A673 (cell line): ENCODE measurements around the gene ATP2B3. TPM values are rescaled to one million over a fixed set of nuclear protein-coding genes. Genes with fewer than 3 reads are reported as not detected.

Source experiments
- BruUV-seq: library from RNA; stranded (reverse); fragments of 400-500 nt; replicated peaks from 2 replicates; lab custom pipeline; 2021; lab: Mats Ljungman, UMichigan
- CTCF ChIA-PET: fragments of 300-600 bp; sonication (Branson Sonifier 250); formaldehyde crosslinking; loops from one replicate; lab custom pipeline; 2022; ENCODE audit warnings: antibody characterized with exemption; lab: Charles Lee
- POLR2A ChIA-PET: fragments of 300-600 bp; sonication (Branson Sonifier 250); formaldehyde crosslinking; loops from one replicate; lab custom pipeline; 2022; ENCODE audit warnings: antibody characterized with exemption; ENCODE audit not compliant: low non-redundant PET; lab: Charles Lee
- DNase-seq: peaks from one replicate; pipeline ENCODE4 v3.0.0-alpha.2; 2015; ENCODE audit warnings: low spot score
- H3K27ac ChIP-seq: fragments of 200-600 bp; sonication (generic); 2 replicates; pipeline ENCODE4 v1.5.1; 2016; ENCODE audit warnings: mixed run types, low read depth, mild to moderate bottlenecking, mixed read lengths, antibody characterized with exemption, low read length; ENCODE audit not compliant: poor library complexity, severe bottlenecking
- H3K27me3 ChIP-seq: fragments of 200-600 bp; sonication (generic); replicated peaks from 2 replicates; pipeline ENCODE4 v1.6.1; 2017; ENCODE audit warnings: mixed run types, low read depth, mild to moderate bottlenecking, mixed read lengths, antibody characterized with exemption, low read length; ENCODE audit not compliant: insufficient read depth, poor library complexity
- H3K36me3 ChIP-seq: fragments of 200-600 bp; sonication (generic); 2 replicates; pipeline ENCODE4 v1.6.1; 2016; ENCODE audit warnings: mixed run types, mild to moderate bottlenecking, mixed read lengths, antibody characterized with exemption, low read length; ENCODE audit not compliant: insufficient read depth, poor library complexity, severe bottlenecking
- H3K4me1 ChIP-seq: fragments of 200-600 bp; sonication (generic); 2 replicates; pipeline ENCODE4 v1.6.1; 2017; ENCODE audit warnings: mixed run types, mild to moderate bottlenecking, mixed read lengths, antibody characterized with exemption, low read length; ENCODE audit not compliant: insufficient read depth, poor library complexity, severe bottlenecking
- H3K4me3 ChIP-seq: fragments of 200-600 bp; sonication (generic); 2 replicates; pipeline ENCODE4 v1.5.1; 2016; ENCODE audit warnings: low read depth, mixed run types, mild to moderate bottlenecking, mixed read lengths, low read length; ENCODE audit not compliant: poor library complexity, severe bottlenecking
- H3K9me3 ChIP-seq: fragments of 200-600 bp; sonication (generic); 2 replicates; pipeline ENCODE4 v1.6.1; 2016; ENCODE audit warnings: mixed run types, low read depth, mild to moderate bottlenecking, mixed read lengths, antibody characterized with exemption, low read length; ENCODE audit not compliant: poor library complexity, severe bottlenecking
- EZH2 ChIP-seq: fragments of 200-600 bp; sonication (generic); IDR thresholded peaks from 2 replicates; pipeline ENCODE4 v1.6.1; 2017; ENCODE audit warnings: borderline replicate concordance, low read depth, mild to moderate bottlenecking, mixed read lengths, antibody characterized with exemption, low read length; ENCODE audit not compliant: poor library complexity, severe bottlenecking
- intact Hi-C: fragments of 100-400 bp; cut with micrococcal nuclease; formaldehyde crosslinking; loops from one replicate; pipeline ENCODE4 v1.10.0; 2022; ENCODE audit not compliant: unreplicated experiment
- total RNA-seq: library from RNA; stranded (reverse); gene quantifications from 2 replicates; pipeline ENCODE4 v1.2.3, GENCODE V29; 2021
- TF ChIP-seq, protein P1 (sequence below): fragments of 300-800, 200-600 bp; sonication (generic); conservative IDR thresholded peaks from 2 replicates; pipeline ENCODE4 v1.5.1; 2017; ENCODE audit warnings: low read depth, mild to moderate bottlenecking, antibody characterized with exemption, low read length, moderate library complexity, mixed read lengths

Gene ATP2B3
- total RNA-seq, 1 experiment from 2014 or later, result 0.11 TPM

GRCh38 chrX:153500676-153501280 is 16.7 kb upstream of the ATP2B3 start:
- no peaks in the 10 kb centered on the region for H3K36me3 ChIP-seq
- H3K27me3 ChIP-seq, result no peaks in the 10 kb centered on the region
- H3K4me3 ChIP-seq, result no peak overlapping the region
- POLR2A ChIA-PET, result no interaction called here
- H3K9me3 ChIP-seq, result no peaks in the 10 kb centered on the region
- peaks cover 7% of the 10 kb centered on the region for H3K4me1 ChIP-seq
- DNase-seq, result no peak
- TF ChIP-seq EZH2, result no peak
- CTCF ChIA-PET, result no interaction called here
- no peak overlapping the region for H3K27ac ChIP-seq
- intact Hi-C loops, result loop anchor here (10.0 kb wide), 1 partner anchor 466 kb away; no protein-coding TSS in a partner anchor
- BruUV-seq, result no TSS peak

- Histone ChIP-seq H3K9me3 (no peaks in the 10 kb centered on the region), H3K27me3 (no peaks in the 10 kb centered on the region), H3K36me3 (no peaks in the 10 kb centered on the region), H3K4me3 (no peak overlapping the region), H3K4me1 (no peaks in the 10 kb centered on the region), H3K27ac (no peak overlapping the region)
- DNase-seq, result no peak
- intact Hi-C loops, result loop anchor here (10.0 kb wide), 1 partner anchor 467 kb away; no protein-coding TSS in a partner anchor
- CTCF ChIA-PET, result no interaction called here
- BruUV-seq, result no TSS peak
- TF ChIP-seq EZH2, result no peak
- POLR2A ChIA-PET, result interaction anchor here (0.6 kb wide), 1 partner anchor 38 kb away, joined by 14 read pairs; no protein-coding TSS in a partner anchor
Observed at GRCh38 chrX:153501530-153501929, 15.9 kb upstream of the ATP2B3 start.

DNA sequence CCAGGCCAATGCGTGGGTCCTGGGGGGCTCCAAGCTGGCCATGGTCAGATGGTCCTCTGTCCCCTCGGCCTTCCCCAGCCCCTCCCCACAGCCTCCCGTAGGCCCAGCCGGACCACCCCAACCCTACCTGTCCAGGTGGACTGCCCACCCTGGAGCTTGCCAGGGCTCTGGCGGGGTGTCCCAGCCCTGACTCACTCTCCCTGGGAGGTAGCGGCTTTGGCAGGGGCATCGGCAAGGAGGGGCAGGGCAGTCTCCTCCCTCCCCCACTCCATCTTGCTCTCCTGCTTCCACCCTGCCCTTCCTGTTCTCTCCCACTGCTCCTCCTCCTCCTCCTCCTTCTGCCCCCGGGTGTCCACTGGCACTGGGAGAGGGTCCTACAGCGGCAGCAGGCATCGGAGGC is 15.3 kb upstream of the ATP2B3 start:
- no peak for TF ChIP-seq EZH2
- TF ChIP-seq, protein P1, sequence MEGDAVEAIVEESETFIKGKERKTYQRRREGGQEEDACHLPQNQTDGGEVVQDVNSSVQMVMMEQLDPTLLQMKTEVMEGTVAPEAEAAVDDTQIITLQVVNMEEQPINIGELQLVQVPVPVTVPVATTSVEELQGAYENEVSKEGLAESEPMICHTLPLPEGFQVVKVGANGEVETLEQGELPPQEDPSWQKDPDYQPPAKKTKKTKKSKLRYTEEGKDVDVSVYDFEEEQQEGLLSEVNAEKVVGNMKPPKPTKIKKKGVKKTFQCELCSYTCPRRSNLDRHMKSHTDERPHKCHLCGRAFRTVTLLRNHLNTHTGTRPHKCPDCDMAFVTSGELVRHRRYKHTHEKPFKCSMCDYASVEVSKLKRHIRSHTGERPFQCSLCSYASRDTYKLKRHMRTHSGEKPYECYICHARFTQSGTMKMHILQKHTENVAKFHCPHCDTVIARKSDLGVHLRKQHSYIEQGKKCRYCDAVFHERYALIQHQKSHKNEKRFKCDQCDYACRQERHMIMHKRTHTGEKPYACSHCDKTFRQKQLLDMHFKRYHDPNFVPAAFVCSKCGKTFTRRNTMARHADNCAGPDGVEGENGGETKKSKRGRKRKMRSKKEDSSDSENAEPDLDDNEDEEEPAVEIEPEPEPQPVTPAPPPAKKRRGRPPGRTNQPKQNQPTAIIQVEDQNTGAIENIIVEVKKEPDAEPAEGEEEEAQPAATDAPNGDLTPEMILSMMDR, result no peak
- Histone ChIP-seq H3K4me3 (no peak overlapping the region), H3K36me3 (no peaks in the 10 kb centered on the region), H3K27me3 (no peaks in the 10 kb centered on the region), H3K4me1 (no peaks in the 10 kb centered on the region), H3K27ac (no peak overlapping the region), H3K9me3 (no peaks in the 10 kb centered on the region)
- DNase-seq, result no peak
- ChIA-PET POLR2A (interaction anchor here (0.6 kb wide), 1 partner anchor 37 kb away, joined by 14 read pairs; no protein-coding TSS in a partner anchor), CTCF (no interaction called here)
- no TSS peak for BruUV-seq
- intact Hi-C loops, result loop anchor here (10.0 kb wide), 1 partner anchor 467 kb away; no protein-coding TSS in a partner anchor

DNA sequence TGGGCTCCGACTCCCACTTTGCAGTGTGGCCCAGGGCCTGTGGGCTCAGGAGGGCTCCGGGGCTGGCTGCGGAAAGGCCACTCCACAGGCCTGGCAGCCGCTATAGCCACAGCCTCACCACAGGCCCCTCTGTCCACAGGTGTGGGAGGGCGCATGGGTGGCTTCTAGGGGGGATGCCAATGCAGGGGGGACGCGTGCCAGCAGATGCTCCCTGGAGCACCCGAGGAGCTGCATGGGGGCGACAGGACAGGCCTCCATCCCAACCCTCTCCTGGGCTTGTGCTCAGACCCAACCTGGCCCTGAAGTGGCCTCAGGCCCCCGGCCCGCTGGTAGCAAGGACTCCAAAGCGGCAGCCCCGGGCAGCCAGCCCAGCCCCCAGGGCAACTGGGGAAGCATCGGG is 14.6 kb upstream of the ATP2B3 start:
- Histone ChIP-seq H3K36me3 (no peaks in the 10 kb centered on the region), H3K27me3 (no peaks in the 10 kb centered on the region), H3K27ac (no peak overlapping the region), H3K4me3 (no peak overlapping the region), H3K4me1 (no peaks in the 10 kb centered on the region), H3K9me3 (no peaks in the 10 kb centered on the region)
- intact Hi-C loops, result loop anchor here (10.0 kb wide), 1 partner anchor 468 kb away; no protein-coding TSS in a partner anchor
- ChIA-PET CTCF (no interaction called here), POLR2A (no interaction called here)
- BruUV-seq, result no TSS peak
- TF ChIP-seq, protein P1, result no peak
- no peak for TF ChIP-seq EZH2
- no peak for DNase-seq
